NCI-H2081 treated with DMSO at 0.1 percent for 48 hours (cell line): ENCODE measurements around the gene GNPTAB.
"Not testable (repeated sequence)": the region's sequence is repeated elsewhere in the genome, so short reads cannot be mapped to it uniquely, and the experiment has no call there.

ENCODE experiments used
- DNase-seq: peaks from one replicate; lab custom pipeline; 2025; lab: John Stamatoyannopoulos, UW

The GNPTAB gene

GRCh38 chr12:101852998-101853397 lies 22.2 kb upstream of the GNPTAB start:
- DNase-seq: no peak

GRCh38 chr12:101850199-101850598 lies 19.4 kb upstream of the GNPTAB start:
- no peak for DNase-seq

- DNase-seq: no peak
Measured at GRCh38 chr12:101847325-101847724, 16.6 kb upstream of the GNPTAB start.

- no peak for DNase-seq
Measured at GRCh38 chr12:101845137-101845711, 14.5 kb upstream of the GNPTAB start.

GRCh38 chr12:101841069-101841468 lies 10.3 kb upstream of the GNPTAB start:
- DNase-seq: no peak

GRCh38 chr12:101839324-101840283 lies 8.8 kb upstream of the GNPTAB start:
- DNase-seq: no peak

GRCh38 chr12:101838628-101839323 lies 8.0 kb upstream of the GNPTAB start:
- no peak for DNase-seq

- DNase-seq: no peak
Measured at GRCh38 chr12:101832030-101832429, 1.3 kb upstream of the GNPTAB start.

- DNase-seq: no peak
Measured at GRCh38 chr12:101829639-101830366, 956 bp downstream of the GNPTAB start.

GRCh38 chr12:101828463-101829196 lies 2.1 kb downstream of the GNPTAB start:
- DNase-seq: no peak

GRCh38 chr12:101826766-101827368 lies 3.9 kb downstream of the GNPTAB start:
- no peak for DNase-seq

- DNase-seq: no peak
Measured at GRCh38 chr12:101824831-101825230, 5.9 kb downstream of the GNPTAB start.

GRCh38 chr12:101823891-101824290 lies 6.9 kb downstream of the GNPTAB start:
- DNase-seq: no peak

GRCh38 chr12:101823039-101823438 lies 7.7 kb downstream of the GNPTAB start:
- no peak for DNase-seq

- DNase-seq: no peak
Measured at GRCh38 chr12:101819467-101819866, 11.3 kb downstream of the GNPTAB start.

GRCh38 chr12:101818689-101819088 lies 12.1 kb downstream of the GNPTAB start:
- not testable (repeated sequence) for DNase-seq

GRCh38 chr12:101813117-101813516 lies 17.6 kb downstream of the GNPTAB start:
- DNase-seq: no peak

GRCh38 chr12:101812716-101813115 lies 18.0 kb downstream of the GNPTAB start:
- not testable (repeated sequence) for DNase-seq

- not testable (repeated sequence) for DNase-seq
Measured at GRCh38 chr12:101811342-101811741, 19.4 kb downstream of the GNPTAB start.

GRCh38 chr12:101809208-101809607 lies 21.6 kb downstream of the GNPTAB start:
- DNase-seq: no peak

- no peak for DNase-seq
Measured at GRCh38 chr12:101806265-101806664, 24.5 kb downstream of the GNPTAB start.
